HepG2 (cell line): ENCODE results near the gene PRKG1. TPM values are rescaled to one million over a fixed set of nuclear protein-coding genes. Genes with fewer than 3 reads are reported as not detected.

Experiments used
- ATAC-seq: fragments of 200-7000 bp; cut with Tn5 transposase; 3 replicates; pipeline ENCODE4 v1.9.1; 2020; ENCODE audit warnings: mild to moderate bottlenecking, moderate library complexity
- BruUV-seq: library from RNA; stranded (reverse); fragments of 400-500 nt; replicated peaks from 2 replicates; lab custom pipeline; 2021; lab: Mats Ljungman, UMichigan
- CTCF ChIA-PET: fragments of 300-600 bp; formaldehyde crosslinking; extraction: SDS; loops from one replicate; lab custom pipeline; 2021; ENCODE audit warnings: low total read pairs, inconsistent platforms, low intra/inter-chr PET ratio; lab: Yijun Ruan, JAX
- POLR2A ChIA-PET: fragments of 350-600 bp; sonication (Branson Sonifier 250); formaldehyde crosslinking; loops from one replicate; lab custom pipeline; 2020; ENCODE audit warnings: antibody characterized with exemption, inconsistent platforms; lab: Yijun Ruan, JAX
- DNase-seq: peaks from one replicate; pipeline ENCODE4 v3.0.0-alpha.2; 2015; ENCODE audit warnings: low spot score
- FAIRE-seq: peaks from 3 replicates; lab custom pipeline; 2011; peaks lifted over from hg19 to GRCh38; lab: Jason Lieb, UNC
- H2AFZ ChIP-seq: one replicate; pipeline ENCODE4 v1.6.1; 2011; ENCODE audit warnings: low read length, inconsistent platforms
- H3K27ac ChIP-seq: fragments of 300-600 bp; 3 replicates; pipeline ENCODE4 v1.8.0; 2011; ENCODE audit warnings: mixed run types, mild to moderate bottlenecking, mixed read lengths, low read length, inconsistent platforms; ENCODE audit not compliant: insufficient read depth; ENCODE audit errors: extremely low read length
- H3K27me3 ChIP-seq, 2 experiments: fragments of 200-600 bp in 1 of 2; 2 replicates in 1 of 2; 3 replicates in 1 of 2; pipeline versions ENCODE4 v1.6.0 to v1.8.0; 2011; ENCODE audit warnings: low read length in 2 of 2, mild to moderate bottlenecking in 2 of 2, moderate library complexity in 2 of 2, inconsistent platforms in 1 of 2; ENCODE audit not compliant: insufficient read depth in 2 of 2, control insufficient read depth in 1 of 2
- H3K36me3 ChIP-seq, 2 experiments: fragments of 200-600 bp in 1 of 2; replicated peaks in 1 of 2; 2 replicates in 1 of 2; 3 replicates in 1 of 2; pipeline versions ENCODE4 v1.5.1 to v1.8.0; 2011; ENCODE audit warnings: low read length in 2 of 2, inconsistent platforms in 1 of 2; ENCODE audit not compliant: insufficient read depth in 2 of 2, control insufficient read depth in 1 of 2
- H3K4me1 ChIP-seq: 2 replicates; pipeline ENCODE4 v1.5.1; 2012; ENCODE audit warnings: low read length, inconsistent platforms; ENCODE audit not compliant: insufficient read depth
- H3K4me2 ChIP-seq: 2 replicates; pipeline ENCODE4 v1.6.0; 2011; ENCODE audit warnings: low read depth, low read length, inconsistent platforms
- H3K4me3 ChIP-seq, 3 experiments: fragments of 200-600 bp in 1 of 3; sonication (generic), shearing (Covaris generic) in 1 of 3; replicated peaks in 1 of 3; 2 replicates each; pipeline ENCODE4 v1.5.1; 2011 to 2016; ENCODE audit warnings: low read length in 3 of 3, inconsistent platforms in 2 of 3, low read depth in 2 of 3, mild to moderate bottlenecking in 2 of 3, control low read depth in 1 of 3, mixed read lengths in 1 of 3; ENCODE audit not compliant: insufficient read depth in 1 of 3
- H3K79me2 ChIP-seq: one replicate; pipeline ENCODE4 v1.6.1; 2011; ENCODE audit warnings: low read length, inconsistent platforms; ENCODE audit not compliant: insufficient read depth
- H3K9ac ChIP-seq: 2 replicates; pipeline ENCODE4 v1.6.0; 2011; ENCODE audit warnings: mild to moderate bottlenecking, low read depth, low read length, inconsistent platforms; ENCODE audit not compliant: insufficient read depth
- H3K9me3 ChIP-seq: 2 replicates; pipeline ENCODE4 v1.5.1; 2012; ENCODE audit warnings: mild to moderate bottlenecking, low read length
- H4K20me1 ChIP-seq: 2 replicates; pipeline ENCODE4 v1.6.0; 2011; ENCODE audit warnings: inconsistent platforms, mild to moderate bottlenecking, low read length, moderate library complexity; ENCODE audit not compliant: insufficient read depth
- ARHGAP35 ChIP-seq: sonication (generic); formaldehyde crosslinking; IDR thresholded peaks from 2 replicates; pipeline ENCODE4 v1.9.0; 2022; ENCODE audit warnings: mild to moderate bottlenecking, inconsistent platforms, moderate library complexity, missing genetic modification reagents, borderline replicate concordance
- BCL3 ChIP-seq: sonication (generic); formaldehyde crosslinking; IDR thresholded peaks from 2 replicates; pipeline ENCODE4 v1.5.1; 2020; ENCODE audit warnings: mild to moderate bottlenecking, missing genetic modification reagents, moderate library complexity
- DR1 ChIP-seq: sonication (generic); formaldehyde crosslinking; IDR thresholded peaks from 2 replicates; pipeline ENCODE4 v1.8.0; 2021; ENCODE audit warnings: mild to moderate bottlenecking, missing genetic modification reagents, inconsistent platforms
- FOXO1 ChIP-seq: sonication (generic); formaldehyde crosslinking; IDR thresholded peaks from 2 replicates; pipeline ENCODE4 v1.4.0; 2020; ENCODE audit warnings: missing genetic modification reagents
- MIXL1 ChIP-seq: IDR thresholded peaks from 2 replicates; pipeline ENCODE4 v1.6.1; 2016
- MTERF4 ChIP-seq: sonication (generic); formaldehyde crosslinking; IDR thresholded peaks from 2 replicates; pipeline ENCODE4 v1.8.0; 2023; ENCODE audit warnings: mild to moderate bottlenecking, missing genetic modification reagents
- MXD3 ChIP-seq: IDR thresholded peaks from 2 replicates; pipeline ENCODE4 v1.6.1; 2016; ENCODE audit warnings: mild to moderate bottlenecking, missing biosample characterization, missing genetic modification reagents
- NFE2L2 ChIP-seq: fragments of 150-350 bp; IDR thresholded peaks from 2 replicates; pipeline ENCODE4 v1.6.1; 2014; ENCODE audit warnings: low read length
- NKX3-1 ChIP-seq: sonication (generic); formaldehyde crosslinking; IDR thresholded peaks from 2 replicates; pipeline ENCODE4 v1.5.0; 2020; ENCODE audit warnings: missing genetic modification reagents
- RORA ChIP-seq: sonication (generic); formaldehyde crosslinking; IDR thresholded peaks from 2 replicates; pipeline ENCODE4 v1.5.0; 2020; ENCODE audit warnings: mild to moderate bottlenecking, missing genetic modification reagents, moderate library complexity
- SETDB1 ChIP-seq: sonication (generic); formaldehyde crosslinking; IDR thresholded peaks from 2 replicates; pipeline ENCODE4 v1.5.1; 2020; ENCODE audit warnings: missing genetic modification reagents, mild to moderate bottlenecking, borderline replicate concordance
- ZNF44 ChIP-seq: sonication (generic); formaldehyde crosslinking; IDR thresholded peaks from 2 replicates; pipeline ENCODE4 v1.5.1; 2020; ENCODE audit warnings: mild to moderate bottlenecking, missing genetic modification reagents
- ZNF614 ChIP-seq: IDR thresholded peaks from 2 replicates; pipeline ENCODE4 v1.6.1; 2018; ENCODE audit warnings: missing biosample characterization, missing genetic modification reagents, inconsistent platforms, borderline replicate concordance
- ZNF678 ChIP-seq: sonication (generic); formaldehyde crosslinking; IDR thresholded peaks from 2 replicates; pipeline ENCODE4 v1.4.0; 2020; ENCODE audit warnings: mild to moderate bottlenecking, missing genetic modification reagents
- WGBS: methylation state at CpG from one replicate; pipeline ENCODE4 v1.1.6; 2017; ENCODE audit warnings: low lambda C conversion rate; 5-methylcytosine and 5-hydroxymethylcytosine counted together
- in situ Hi-C: cut with HindIII; loops from 2 replicates; pipeline ENCODE4 v1.10.0; 2017; ENCODE audit warnings: low pct_unique_long_range_greater_than_20kb; ENCODE audit not compliant: extremely low pct_ligation_motif_present
- intact Hi-C: fragments of 100-400 bp; cut with micrococcal nuclease; formaldehyde crosslinking; loops from one replicate; pipeline ENCODE4 v1.10.0; 2022; ENCODE audit not compliant: unreplicated experiment
- polyA plus RNA-seq, 8 experiments: library from polyadenylated mRNA; depleted of rRNA in 3 of 8; stranded (reverse) in 7 of 8; unstranded in 1 of 8; fragments of >200 nt; fragmentation: Illumina TruSeq in 4 of 8; extraction: Trizol in 4 of 8; gene quantifications; 2 replicates each; pipeline versions ENCODE4 v1.2.1 to v1.2.3, GENCODE V29; 2011 to 2016; ENCODE audit warnings: low read depth in 4 of 8, missing spikeins in 1 of 8, mixed read lengths in 1 of 8; ENCODE audit not compliant: insufficient read depth in 1 of 8
- total RNA-seq, 5 experiments: library from RNA; depleted of rRNA; stranded (reverse); fragments of >200 nt; fragmentation: Illumina TruSeq; extraction: Trizol; gene quantifications; 2 replicates each; pipeline ENCODE4 v1.2.3, GENCODE V29; 2016; ENCODE audit warnings: low read depth in 1 of 5

PRKG1 gene
- total and polyA plus RNA-seq, 2 of the 13 experiments (the other 11 are each of a cell fraction or from before 2014, with no cell fraction given), result 0.01 TPM; not detected in 1

DNA sequence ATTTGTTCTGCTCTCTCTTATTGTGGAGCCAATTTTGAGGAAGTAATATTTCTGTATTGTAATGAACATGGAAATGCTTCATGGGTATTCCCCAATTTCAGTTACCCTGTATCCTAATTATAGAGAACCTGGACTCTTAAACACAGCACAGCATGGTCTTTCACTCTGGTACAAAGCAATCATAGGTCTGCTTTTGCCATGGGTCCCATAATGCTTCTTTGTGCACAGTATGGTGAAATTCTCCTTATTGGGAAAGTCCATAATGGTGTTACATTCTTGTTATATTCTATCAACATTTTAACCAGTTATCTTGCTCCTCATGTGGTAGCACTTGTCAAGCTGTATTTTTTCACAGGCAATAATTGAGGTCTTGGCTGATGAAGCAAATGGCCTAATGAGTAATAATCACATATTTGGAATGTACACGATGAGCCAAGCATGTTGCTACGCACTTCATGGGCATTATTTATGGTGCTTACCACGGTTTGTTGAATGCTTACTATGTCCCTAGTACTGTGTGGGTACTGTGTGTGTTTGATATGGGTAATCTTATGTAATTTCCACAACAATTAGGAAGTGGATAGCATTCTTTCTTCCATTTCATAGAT, 42.9 kb downstream of the PRKG1 start:
- WGBS, result 4% methylated on average over 3 of the region's 3 CpGs

DNA sequence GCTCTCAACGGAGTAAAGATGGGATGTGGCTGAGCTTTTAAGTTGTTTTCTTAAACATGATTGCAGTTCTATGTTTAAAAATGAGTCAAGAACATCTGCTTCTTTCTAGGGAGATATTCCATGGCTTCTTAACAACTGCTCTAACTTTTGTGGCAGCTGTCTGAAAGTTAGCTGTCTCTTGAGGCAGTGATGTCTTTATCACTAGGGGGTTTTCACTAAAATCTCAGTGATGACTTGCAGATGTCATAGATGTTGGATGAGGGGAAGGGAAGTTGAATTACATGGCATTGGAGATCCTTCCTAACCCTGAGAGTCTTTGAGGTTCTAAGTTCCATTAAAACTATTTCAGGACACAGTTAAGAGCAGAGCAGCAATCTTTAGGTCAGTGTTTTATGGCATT, 43.5 kb downstream of the PRKG1 start:
- in situ Hi-C loops (no loop called here), intact Hi-C loops (no loop called here)
- Histone ChIP-seq H3K27ac (no peak overlapping the region), H3K9me3 (no peaks in the 10 kb centered on the region), H3K36me3 (no peaks in the 10 kb centered on the region), H2AFZ (no peak overlapping the region), H3K4me2 (no peak overlapping the region), H3K4me3 (no peak overlapping the region), H3K4me1 (no peaks in the 10 kb centered on the region), H4K20me1 (no peaks in the 10 kb centered on the region), H3K9ac (no peak overlapping the region), H3K79me2 (no peaks in the 10 kb centered on the region), H3K27me3 (no peaks in the 10 kb centered on the region; a peak in 1 of 5 replicates)
- DNase-seq (no peak), FAIRE-seq (no peak), ATAC-seq (no peak)
- 0% methylated on average over 1 of the region's 1 CpG for WGBS
- BruUV-seq, result no TSS peak
- ChIA-PET POLR2A (no interaction called here), CTCF (no interaction called here)
- TF ChIP-seq MXD3, result no peak
- TF ChIP-seq SETDB1, result no peak
- TF ChIP-seq FOXO1, result no peak
- no peak for TF ChIP-seq NFE2L2
- no peak for TF ChIP-seq ZNF44 (CRISPR knock-in tag)
- no peak for TF ChIP-seq RORA
- no peak for TF ChIP-seq MTERF4 (CRISPR knock-in tag)
- no peak for TF ChIP-seq ZNF614
- no peak for TF ChIP-seq DR1 (CRISPR knock-in tag)
- TF ChIP-seq NKX3-1 (CRISPR knock-in tag), result no peak

More for the DNA sequence above, 42.9 kb downstream of the PRKG1 start:
- Histone ChIP-seq H3K4me2 (no peak overlapping the region), H3K36me3 (no peaks in the 10 kb centered on the region), H4K20me1 (no peaks in the 10 kb centered on the region), H3K4me1 (no peaks in the 10 kb centered on the region), H3K27ac (no peak overlapping the region), H3K79me2 (no peaks in the 10 kb centered on the region), H3K4me3 (no peak overlapping the region), H3K9ac (no peak overlapping the region), H2AFZ (no peak overlapping the region), H3K9me3 (no peaks in the 10 kb centered on the region), H3K27me3 (no peaks in the 10 kb centered on the region)
- no peak for TF ChIP-seq BCL3 (CRISPR knock-in tag)
- no peak for TF ChIP-seq MIXL1 (CRISPR knock-in tag)
- no peak for TF ChIP-seq SETDB1
- TF ChIP-seq ZNF678 (CRISPR knock-in tag), result no peak
- no peak for TF ChIP-seq ARHGAP35 (CRISPR knock-in tag)
- TF ChIP-seq NFE2L2, result no peak
- POLR2A ChIA-PET, result no interaction called here
- no peak for FAIRE-seq
- intact Hi-C loops, result no loop called here
- in situ Hi-C loops, result no loop called here
- CTCF ChIA-PET, result no interaction called here
- no peak for DNase-seq
- BruUV-seq, result no TSS peak
- ATAC-seq, result no peak
